K562 (cell line): Measurements from ENCODE around the gene RHPN2. TPM values are rescaled to one million over a fixed set of nuclear protein-coding genes. Genes with fewer than 3 reads are reported as not detected.
A peak's percentile ranks its signal among the peaks of the same experiment; 100 is the strongest.

ENCODE experiments used
- ARID1B ChIP-seq: fragments of 450-650 bp; IDR thresholded peaks from 2 replicates; pipeline ENCODE4 v1.6.1; 2016; ENCODE audit warnings: antibody characterized with exemption, mild to moderate bottlenecking, inconsistent platforms
- CBFA2T3 ChIP-seq: fragments of 450-650 bp; IDR thresholded peaks from 2 replicates; pipeline ENCODE4 v1.6.1; 2017
- CREB1 ChIP-seq, 2 experiments: sonication (generic) in 1 of 2; formaldehyde crosslinking in 1 of 2; IDR thresholded peaks; 2 replicates each; pipeline versions ENCODE4 v1.6.1 to v1.8.0; 2012 to 2022; ENCODE audit warnings: inconsistent platforms in 1 of 2, mild to moderate bottlenecking in 1 of 2, missing genetic modification reagents in 1 of 2, moderate library complexity in 1 of 2
- IRF2 ChIP-seq: sonication (generic); formaldehyde crosslinking; IDR thresholded peaks from 2 replicates; pipeline ENCODE4 v1.8.1; 2022; ENCODE audit warnings: mild to moderate bottlenecking, missing genetic modification reagents
- KLF16 ChIP-seq: IDR thresholded peaks from 2 replicates; pipeline ENCODE4 v1.6.1; 2016; ENCODE audit warnings: antibody characterized with exemption
- MTA3 ChIP-seq: fragments of 450-650 bp; formaldehyde crosslinking; IDR thresholded peaks from 2 replicates; pipeline ENCODE4 v1.6.1; 2017; ENCODE audit warnings: mild to moderate bottlenecking, borderline replicate concordance
- RB1 ChIP-seq: fragments of 450-650 bp; IDR thresholded peaks from 2 replicates; pipeline ENCODE4 v1.6.1; 2017; ENCODE audit warnings: low read depth, mild to moderate bottlenecking
- SRF ChIP-seq, 2 experiments: fragments of 250-450, 450-650 bp in 1 of 2; sonication (Bioruptor Pico) in 1 of 2; sonication (generic) in 1 of 2; formaldehyde crosslinking; IDR thresholded peaks; 2 replicates each; pipeline versions ENCODE4 v1.5.0 to v1.5.1; 2020 to 2022; ENCODE audit warnings: mild to moderate bottlenecking in 1 of 2, missing genetic modification reagents in 1 of 2
- TAL1 ChIP-seq: fragments of 450-650 bp; IDR thresholded peaks from 2 replicates; pipeline ENCODE4 v1.6.1; 2016; ENCODE audit warnings: mild to moderate bottlenecking
- TCF3 ChIP-seq: sonication (generic); formaldehyde crosslinking; IDR thresholded peaks from 2 replicates; pipeline ENCODE4 v1.4.0; 2020; ENCODE audit warnings: mild to moderate bottlenecking, missing genetic modification reagents
- ZNF197 ChIP-seq: fragments of 200-800 bp; sonication (Bioruptor generic); IDR thresholded peaks from 2 replicates; pipeline ENCODE4 v1.6.1; 2016; ENCODE audit warnings: low read depth, missing genetic modification characterization, missing compliant biosample characterization
- ZNF282 ChIP-seq: sonication (generic); formaldehyde crosslinking; IDR thresholded peaks from 2 replicates; pipeline ENCODE4 v1.8.1; 2023; ENCODE audit warnings: missing genetic modification reagents
- ZNF316 ChIP-seq: fragments of 450-650 bp; IDR thresholded peaks from 2 replicates; pipeline ENCODE4 v1.6.1; 2016
- ZNF699 ChIP-seq: fragments of 250-450 bp; sonication (Bioruptor Pico); IDR thresholded peaks from 2 replicates; pipeline ENCODE4 v1.8.0; 2021; ENCODE audit warnings: mild to moderate bottlenecking, moderate library complexity; ENCODE audit not compliant: insufficient replicate concordance
- ZNF75A ChIP-seq: fragments of 450-650 bp; formaldehyde crosslinking; IDR thresholded peaks from 2 replicates; pipeline ENCODE4 v1.4.0; 2020; ENCODE audit warnings: mild to moderate bottlenecking
- polyA plus RNA-seq, 8 experiments: library from polyadenylated mRNA; depleted of rRNA in 4 of 8; stranded (reverse) in 5 of 8; unstranded in 3 of 8; fragments of >200 nt; fragmentation: Nextera tagmentation in 2 of 8; fragmentation: Illumina TruSeq in 1 of 8; extraction: Ambion mirVana in 2 of 8; extraction: Trizol in 1 of 8; gene quantifications; 2 replicates each; pipeline versions ENCODE4 v1.2.1 to v1.2.3, GENCODE V29; 2011 to 2014; ENCODE audit warnings: inconsistent platforms in 1 of 8, missing spikeins in 1 of 8
- total RNA-seq, 7 experiments: library from RNA; depleted of rRNA in 6 of 7; stranded (reverse); fragments of >200 nt in 6 of 7; fragmentation: Illumina TruSeq in 2 of 7; extraction: Trizol in 2 of 7; gene quantifications; 2 replicates each; pipeline versions ENCODE4 v1.2.1 to v1.2.3, GENCODE V29; 2011 to 2021; ENCODE audit warnings: low replicate concordance in 1 of 7
- TF ChIP-seq, protein P1 (sequence below), 2 experiments: fragments of 450-650 bp; IDR thresholded peaks; 2 replicates each; pipeline ENCODE4 v1.6.1; 2016; ENCODE audit warnings: mild to moderate bottlenecking in 2 of 2, borderline replicate concordance in 1 of 2, low read depth in 1 of 2, moderate library complexity in 1 of 2
- TF ChIP-seq, protein P2 (sequence below): fragments of 250-450 bp; sonication (Bioruptor Pico); IDR thresholded peaks from 2 replicates; pipeline ENCODE4 v1.9.0; 2021; ENCODE audit warnings: mild to moderate bottlenecking
- TF ChIP-seq, protein P3 (sequence below): fragments of 450-650 bp; formaldehyde crosslinking; IDR thresholded peaks from 2 replicates; pipeline ENCODE4 v1.4.0; 2022; ENCODE audit warnings: mild to moderate bottlenecking, moderate library complexity

The RHPN2 gene
- total and polyA plus RNA-seq, 9 of the 15 experiments (the other 6 are each of a cell fraction or from before 2014, with no cell fraction given) = 0.63 to 9.9 (median 3.2) TPM

DNA sequence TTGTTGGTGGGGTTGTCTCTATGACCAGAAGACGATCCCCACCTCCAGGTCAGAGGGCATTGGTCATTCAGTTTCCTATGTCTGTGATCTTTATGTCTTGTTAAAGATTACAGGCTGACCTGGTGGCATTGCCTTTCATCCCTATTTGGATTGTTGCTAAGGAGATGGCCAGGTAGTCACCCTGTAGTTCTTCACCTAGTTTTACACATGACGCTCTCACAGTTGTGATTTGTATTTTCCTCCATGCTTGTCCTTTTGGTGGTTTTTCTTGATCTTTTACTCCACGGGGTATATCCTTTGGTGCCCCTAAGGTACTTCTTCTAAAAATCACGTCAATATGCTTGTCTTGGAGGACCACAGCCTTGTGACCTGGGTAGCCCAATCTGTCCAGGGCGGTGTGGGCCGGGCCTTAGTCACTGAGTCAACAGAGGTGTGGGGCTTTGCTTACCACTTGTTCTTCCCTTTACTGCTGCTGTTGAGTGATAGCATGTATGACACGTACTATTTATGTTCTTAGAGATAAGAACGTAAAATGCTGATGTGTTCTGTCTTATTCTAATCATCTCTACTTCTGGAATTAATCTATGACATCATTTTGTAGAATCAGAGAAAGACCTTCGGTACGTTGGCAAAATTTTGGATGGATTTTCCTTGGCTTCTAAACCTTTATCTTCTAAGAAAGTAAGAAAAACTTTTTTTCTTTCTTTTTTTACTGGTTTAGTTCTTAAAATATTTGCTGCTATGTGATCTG, 36.4 kb upstream of the RHPN2 start (continued):
- TF ChIP-seq, protein P1, sequence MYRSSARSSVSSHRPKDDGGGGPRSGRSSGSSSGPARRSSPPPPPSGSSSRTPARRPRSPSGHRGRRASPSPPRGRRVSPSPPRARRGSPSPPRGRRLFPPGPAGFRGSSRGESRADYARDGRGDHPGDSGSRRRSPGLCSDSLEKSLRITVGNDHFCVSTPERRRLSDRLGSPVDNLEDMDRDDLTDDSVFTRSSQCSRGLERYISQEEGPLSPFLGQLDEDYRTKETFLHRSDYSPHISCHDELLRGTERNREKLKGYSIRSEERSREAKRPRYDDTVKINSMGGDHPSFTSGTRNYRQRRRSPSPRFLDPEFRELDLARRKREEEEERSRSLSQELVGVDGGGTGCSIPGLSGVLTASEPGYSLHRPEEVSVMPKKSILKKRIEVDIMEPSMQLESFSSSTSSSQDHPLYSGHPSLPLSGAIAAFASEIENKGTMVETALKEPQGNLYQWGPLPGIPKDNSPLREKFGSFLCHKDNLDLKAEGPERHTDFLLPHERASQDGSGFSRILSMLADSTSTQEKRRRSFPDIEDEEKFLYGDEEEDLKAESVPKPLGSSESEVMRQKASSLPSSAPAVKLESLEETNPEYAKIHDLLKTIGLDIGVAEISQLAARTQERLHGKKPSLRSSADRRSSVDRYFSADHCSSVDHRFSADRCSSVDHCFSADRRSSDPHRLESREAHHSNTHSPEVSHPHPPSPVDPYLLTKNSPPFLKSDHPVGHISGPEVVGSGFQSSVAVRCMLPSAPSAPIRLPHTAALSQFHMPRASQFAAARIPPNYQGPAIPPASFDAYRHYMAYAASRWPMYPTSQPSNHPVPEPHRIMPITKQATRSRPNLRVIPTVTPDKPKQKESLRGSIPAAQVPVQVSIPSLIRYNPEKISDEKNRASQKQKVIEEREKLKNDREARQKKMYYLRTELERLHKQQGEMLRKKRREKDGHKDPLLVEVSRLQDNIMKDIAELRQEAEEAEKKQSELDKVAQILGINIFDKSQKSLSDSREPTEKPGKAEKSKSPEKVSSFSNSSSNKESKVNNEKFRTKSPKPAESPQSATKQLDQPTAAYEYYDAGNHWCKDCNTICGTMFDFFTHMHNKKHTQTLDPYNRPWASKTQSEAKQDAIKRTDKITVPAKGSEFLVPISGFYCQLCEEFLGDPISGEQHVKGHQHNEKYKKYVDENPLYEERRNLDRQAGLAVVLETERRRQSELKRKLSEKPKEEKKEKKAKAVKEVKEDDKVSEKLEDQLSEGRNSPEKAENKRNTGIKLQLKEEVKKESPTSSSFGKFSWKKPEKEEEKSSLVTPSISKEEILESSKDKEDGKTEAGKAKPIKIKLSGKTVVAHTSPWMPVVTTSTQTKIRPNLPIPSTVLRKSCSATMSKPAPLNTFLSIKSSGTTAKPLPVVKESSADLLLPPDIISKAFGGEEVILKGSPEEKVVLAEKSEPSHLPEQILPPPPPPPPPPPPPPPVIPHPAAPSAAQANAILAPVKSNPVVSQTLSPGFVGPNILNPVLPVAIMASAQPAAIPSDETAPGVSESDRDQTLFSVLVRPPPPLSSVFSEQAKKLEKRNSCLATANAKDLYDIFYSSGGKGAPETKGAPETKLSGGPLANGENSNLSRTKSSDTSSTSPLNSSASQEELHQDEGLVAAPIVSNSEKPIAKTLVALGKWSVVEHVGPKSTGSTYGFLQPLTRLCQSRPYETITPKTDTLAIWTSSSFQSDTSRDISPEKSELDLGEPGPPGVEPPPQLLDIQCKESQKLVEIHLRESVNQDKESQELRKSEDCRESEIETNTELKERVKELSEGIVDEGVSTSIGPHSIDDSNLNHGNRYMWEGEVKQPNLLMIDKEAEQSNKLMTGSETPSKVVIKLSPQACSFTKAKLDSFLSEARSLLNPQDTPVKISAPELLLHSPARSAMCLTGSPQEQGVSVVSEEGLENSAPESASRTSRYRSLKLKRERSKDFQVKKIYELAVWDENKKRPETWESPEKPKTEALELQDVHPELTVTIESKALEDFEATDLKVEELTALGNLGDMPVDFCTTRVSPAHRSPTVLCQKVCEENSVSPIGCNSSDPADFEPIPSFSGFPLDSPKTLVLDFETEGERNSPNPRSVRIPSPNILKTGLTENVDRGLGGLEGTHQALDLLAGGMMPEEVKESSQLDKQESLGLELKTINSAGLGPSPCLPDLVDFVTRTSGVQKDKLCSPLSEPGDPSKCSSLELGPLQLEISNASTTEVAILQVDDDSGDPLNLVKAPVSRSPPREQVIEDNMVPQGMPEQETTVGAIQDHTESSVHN (IDR thresholded peaks at IDR 0.05; ENCODE audit: borderline replicate concordance in 1 of 2, low read depth in 1 of 2) = peak in 1 of 2 experiments; percentile 78; a peak in 2 of 4 replicates
- no peak for TF ChIP-seq ZNF75A (CRISPR knock-in tag)
- TF ChIP-seq IRF2 (CRISPR knock-in tag) = no peak
- no peak for TF ChIP-seq ZNF197 (CRISPR knock-in tag)
- TF ChIP-seq ZNF316 = peak; percentile 83
- TF ChIP-seq MTA3 = peak; percentile 62; the same call in 1 of the 2 replicates
- TF ChIP-seq ZNF699 = no peak
- peak; percentile 98 for TF ChIP-seq ARID1B
- TF ChIP-seq, protein P2, sequence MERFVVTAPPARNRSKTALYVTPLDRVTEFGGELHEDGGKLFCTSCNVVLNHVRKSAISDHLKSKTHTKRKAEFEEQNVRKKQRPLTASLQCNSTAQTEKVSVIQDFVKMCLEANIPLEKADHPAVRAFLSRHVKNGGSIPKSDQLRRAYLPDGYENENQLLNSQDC (CRISPR knock-in tag) = no peak
- peak; percentile 40; the same call in 1 of the 2 replicates for TF ChIP-seq RB1
- TF ChIP-seq ZNF282 (CRISPR knock-in tag) = no peak
- TF ChIP-seq TAL1 = peak; percentile 92
- peak; percentile 76; the same call in 1 of the 2 replicates for TF ChIP-seq CREB1 (IDR thresholded peaks at IDR 0.05)
- TF ChIP-seq CREB1 (CRISPR knock-in tag; IDR thresholded peaks at IDR 0.05) = no peak
- TF ChIP-seq TCF3 (CRISPR knock-in tag) = peak; percentile 94
- TF ChIP-seq, protein P3, sequence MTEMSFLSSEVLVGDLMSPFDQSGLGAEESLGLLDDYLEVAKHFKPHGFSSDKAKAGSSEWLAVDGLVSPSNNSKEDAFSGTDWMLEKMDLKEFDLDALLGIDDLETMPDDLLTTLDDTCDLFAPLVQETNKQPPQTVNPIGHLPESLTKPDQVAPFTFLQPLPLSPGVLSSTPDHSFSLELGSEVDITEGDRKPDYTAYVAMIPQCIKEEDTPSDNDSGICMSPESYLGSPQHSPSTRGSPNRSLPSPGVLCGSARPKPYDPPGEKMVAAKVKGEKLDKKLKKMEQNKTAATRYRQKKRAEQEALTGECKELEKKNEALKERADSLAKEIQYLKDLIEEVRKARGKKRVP = peak; percentile 51; the same call in 1 of the 2 replicates
- TF ChIP-seq SRF (CRISPR knock-in tag; IDR thresholded peaks at IDR 0.05) = peak in 1 of 2 experiments; percentile 95; a peak in 1 of 4 replicates
- TF ChIP-seq CBFA2T3 = peak; percentile 95
- TF ChIP-seq KLF16 = peak; percentile 80
